CMK (cell line): ENCODE measurements around the gene PAK1.
"Not testable (repeated sequence)": the region's sequence is repeated elsewhere in the genome, so short reads cannot be mapped to it uniquely, and the experiment has no call there.

Experiments
- DNase-seq: peaks from one replicate; pipeline ENCODE4 v3.0.0-alpha.2; 2010; ENCODE audit warnings: low read depth

PAK1 gene

DNA sequence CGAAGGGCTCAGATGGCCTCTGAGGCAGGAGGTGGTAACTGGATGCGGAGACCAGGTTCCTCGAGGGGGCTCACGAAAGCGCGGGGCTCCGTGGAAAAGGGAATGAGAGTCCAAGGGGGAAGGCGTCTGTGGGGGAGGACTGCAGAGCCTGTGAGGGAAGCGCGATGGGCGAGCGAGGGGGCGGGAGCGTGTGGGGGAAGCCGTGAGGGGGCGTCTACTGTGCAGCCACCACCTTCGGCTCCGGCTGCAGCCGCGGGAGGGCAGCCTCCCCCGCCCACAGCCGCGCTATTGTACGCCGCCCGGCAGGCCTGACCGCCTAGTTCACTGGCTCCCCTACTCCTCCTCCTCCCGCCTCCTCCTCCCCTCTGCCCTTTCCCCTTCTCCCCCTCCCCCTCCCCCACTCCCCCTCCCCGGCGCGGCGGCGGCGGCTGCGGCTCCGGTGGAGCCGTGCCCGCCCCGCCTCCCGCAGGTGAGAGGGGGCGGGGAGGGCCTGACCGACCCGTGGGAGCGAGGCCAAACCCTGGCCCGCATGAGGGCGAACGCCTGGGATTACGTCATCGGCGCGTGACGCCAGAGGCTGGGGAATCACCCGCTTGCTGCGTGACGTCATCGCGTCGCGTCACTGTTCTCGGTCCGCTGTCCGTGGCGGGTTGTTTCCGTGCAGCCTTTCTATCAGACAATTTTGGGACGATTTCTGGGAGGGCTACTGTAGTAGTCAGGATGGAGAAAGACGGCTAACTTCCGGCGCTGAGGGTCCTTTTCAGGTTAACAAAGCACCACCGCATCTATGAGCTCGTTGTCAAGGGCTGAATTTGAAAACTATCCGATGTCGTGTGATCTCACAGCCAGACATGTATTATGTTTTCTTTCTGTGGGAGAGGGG lies at the start of gene PAK1:
Gene PAK1, minus strand, starts transcription at position 294 of the 883 bp plus-strand sequence. CDS start 81,574 bp downstream, outside the sequence.
- DNase-seq = peak; percentile 76

DNA sequence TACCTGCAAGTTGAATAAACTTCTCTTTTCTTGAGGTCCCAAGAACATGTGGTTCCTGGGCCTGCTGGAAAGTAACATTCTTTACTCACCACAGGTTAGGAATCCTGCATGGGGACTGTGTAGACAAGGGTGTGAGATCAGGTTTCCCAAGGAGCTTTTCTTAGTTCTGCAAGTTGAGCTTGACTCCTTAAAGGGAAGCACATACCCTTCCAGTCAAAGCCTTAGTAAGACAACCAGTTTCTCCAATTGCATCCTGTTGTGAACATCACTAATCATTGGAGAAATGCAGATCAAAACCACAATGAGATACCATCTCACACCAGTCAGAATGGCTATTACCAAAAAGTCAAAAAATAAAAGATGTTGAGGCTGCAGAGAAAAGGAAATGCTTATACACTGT lies 48.3 kb upstream of the PAK1 start:
- DNase-seq = no peak

DNA sequence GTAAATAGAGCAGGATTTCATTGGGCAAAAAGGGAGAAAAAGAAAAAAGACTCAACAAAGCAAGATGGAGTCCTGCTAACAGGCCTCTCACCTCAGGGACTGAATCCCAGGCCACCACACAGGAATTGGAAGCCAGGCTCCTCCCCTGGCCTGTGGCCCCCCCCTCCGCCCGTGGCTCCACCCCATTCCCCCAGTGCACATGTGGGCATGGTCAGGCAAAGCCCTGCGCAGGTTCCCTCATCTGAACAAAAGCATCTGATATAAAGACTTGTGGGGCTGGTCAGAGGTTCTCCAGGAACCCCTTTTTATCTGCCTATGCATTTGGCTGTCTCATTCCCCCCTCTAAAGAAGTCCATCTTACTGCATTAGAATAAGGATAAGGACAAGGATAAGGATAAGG lies 46.0 kb upstream of the PAK1 start:
- DNase-seq = no peak

DNA sequence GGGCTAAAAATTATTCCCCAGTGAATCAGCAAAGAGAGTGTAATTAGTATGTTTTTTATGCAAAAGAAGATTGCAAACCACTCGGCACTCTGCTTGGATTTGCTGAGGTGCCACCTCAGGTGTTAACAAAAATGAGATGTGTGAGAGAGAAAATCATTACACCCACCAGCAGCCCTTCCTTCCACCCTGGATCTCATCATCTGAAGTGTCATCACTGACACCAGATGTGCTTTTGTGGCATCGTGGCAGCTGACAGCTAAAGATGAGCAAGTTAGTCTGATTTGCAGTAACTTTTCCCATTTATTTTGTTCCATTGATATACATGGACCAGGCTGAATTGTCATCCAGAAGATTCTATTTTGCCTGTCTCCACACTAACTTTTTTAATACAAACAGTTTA lies 44.6 kb upstream of the PAK1 start:
- no peak for DNase-seq

DNA sequence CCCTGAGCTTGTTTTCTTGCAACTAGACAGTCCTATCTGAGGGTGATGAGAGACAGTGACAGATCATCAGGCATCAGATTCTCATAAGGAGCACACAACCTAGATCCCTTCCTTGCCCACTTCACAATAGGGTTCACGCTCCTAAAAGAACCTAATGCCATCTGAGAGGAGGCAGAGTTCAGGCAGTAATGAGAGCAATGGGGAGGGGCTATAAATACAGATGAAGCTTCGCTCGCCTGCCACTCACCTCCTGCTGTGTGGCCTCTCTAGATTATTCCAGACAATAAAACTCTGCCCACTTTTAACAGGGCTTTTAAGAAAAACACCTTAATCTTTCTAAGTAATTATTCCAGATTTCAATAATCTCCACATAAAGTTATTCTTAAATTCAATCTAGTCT lies 43.9 kb upstream of the PAK1 start:
- DNase-seq = no peak

DNA sequence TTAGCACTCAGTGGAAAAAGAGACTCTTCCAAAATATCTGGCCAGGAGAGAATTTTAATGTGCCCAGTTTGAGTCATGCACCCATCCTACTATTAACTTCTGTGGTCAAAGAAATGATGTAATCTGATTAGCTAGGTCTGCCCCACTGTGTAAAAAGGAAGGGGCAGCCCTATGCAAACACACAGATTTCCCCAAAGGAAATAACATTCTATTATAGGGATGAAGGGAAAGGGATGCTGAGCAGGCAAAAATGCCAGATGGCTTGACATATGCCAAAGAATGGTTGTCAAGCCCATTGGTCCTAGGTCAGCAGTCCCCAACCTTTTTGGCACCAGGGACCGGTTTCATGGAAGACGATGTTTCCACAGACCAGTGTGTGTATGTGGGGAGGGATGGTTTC lies 43.3 kb upstream of the PAK1 start:
- no peak for DNase-seq

DNA sequence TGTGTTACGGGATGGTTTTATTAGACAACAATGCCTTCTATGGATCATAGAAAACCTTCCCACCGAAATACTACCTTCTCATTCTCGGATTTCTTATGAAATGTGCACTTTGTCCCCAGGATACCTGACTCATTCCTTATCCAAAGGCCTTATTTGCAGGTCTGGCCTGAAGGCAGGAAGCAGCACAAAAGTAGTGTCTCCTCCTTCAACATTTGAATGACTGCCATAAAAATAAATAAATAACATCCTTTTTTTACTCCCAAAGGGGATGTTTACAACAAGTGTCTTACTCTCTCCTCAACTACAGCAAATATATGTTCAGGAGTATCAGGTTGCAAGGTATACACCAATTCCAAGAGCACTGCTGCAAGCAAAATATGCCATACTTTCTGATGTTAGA lies 41.6 kb upstream of the PAK1 start:
- no peak for DNase-seq

DNA sequence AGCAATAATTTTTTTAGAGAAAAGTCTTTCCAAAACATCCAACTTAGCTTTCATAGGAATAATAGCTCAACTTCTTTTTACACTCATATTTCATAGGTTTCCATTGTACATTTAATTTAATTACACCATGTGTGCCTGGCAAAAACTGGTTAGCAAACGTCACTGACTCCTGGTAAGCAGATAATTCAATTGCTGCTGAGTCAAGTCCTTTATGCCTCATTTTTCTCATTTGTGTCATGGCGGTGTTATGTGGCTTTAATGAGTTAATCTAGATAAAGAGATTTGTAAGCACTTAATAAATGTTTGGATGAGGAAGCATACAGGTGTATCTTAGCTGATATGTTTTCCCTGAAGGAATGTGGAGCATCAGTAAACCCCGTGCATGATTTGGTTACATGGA lies 41.2 kb upstream of the PAK1 start:
- no peak for DNase-seq

DNA sequence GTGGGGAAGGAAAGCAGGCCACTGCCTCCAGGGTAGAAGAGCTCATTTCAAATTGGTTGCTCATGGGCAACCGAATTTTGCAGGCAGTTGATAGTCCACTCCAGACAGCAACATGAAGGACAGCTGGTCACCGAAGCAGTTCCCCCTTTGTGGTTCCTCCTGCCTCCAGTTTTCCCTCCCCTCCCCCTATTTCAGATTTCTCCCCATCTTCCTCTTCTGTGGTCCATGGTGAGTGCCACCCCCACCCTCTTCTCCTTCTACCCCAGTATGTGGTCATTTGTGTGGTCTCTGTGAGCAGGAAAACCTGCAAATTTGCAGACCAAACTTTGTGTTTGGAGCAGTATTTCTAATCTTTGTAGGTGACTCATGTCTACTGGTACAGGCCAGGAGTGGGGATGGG lies 38.2 kb upstream of the PAK1 start:
- DNase-seq = peak; percentile 37

DNA sequence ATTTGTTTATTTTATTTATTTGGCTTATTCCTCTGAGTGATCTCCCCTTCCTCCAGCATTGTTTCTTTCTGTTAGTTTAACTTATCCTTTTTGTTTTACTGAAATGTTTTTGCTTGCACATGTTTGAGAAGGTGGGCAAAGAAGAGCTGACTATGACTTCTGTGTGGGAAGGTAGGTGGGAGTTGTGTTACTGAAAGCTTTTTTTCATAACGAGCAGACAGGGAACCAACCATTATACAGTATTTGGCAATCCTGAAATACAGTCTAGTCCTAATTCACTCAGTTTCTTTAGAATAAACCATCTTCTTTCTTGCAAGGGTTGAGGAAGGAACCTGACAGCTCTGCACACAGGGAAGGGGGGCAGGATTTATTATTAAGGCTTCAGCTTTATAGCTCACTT lies 37.0 kb upstream of the PAK1 start:
- no peak for DNase-seq

DNA sequence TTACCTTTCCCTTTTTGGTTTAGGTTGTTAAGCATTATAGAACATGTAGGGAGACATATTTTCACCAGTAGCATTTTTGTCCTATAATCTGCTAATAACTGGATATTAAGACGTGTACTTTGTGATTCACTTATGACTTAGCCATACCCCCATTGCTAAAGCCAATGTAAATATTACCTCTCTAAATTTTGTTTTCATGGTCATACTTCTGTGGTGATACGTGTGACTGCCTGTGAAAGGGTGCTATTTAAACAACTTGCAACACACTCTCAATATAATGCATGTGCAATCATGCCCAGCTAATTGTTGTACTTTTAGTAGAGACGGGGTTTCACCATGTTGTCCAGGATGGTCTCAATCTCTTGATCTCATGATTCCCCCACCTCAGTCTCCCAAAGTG lies 36.2 kb upstream of the PAK1 start:
- no peak for DNase-seq

DNA sequence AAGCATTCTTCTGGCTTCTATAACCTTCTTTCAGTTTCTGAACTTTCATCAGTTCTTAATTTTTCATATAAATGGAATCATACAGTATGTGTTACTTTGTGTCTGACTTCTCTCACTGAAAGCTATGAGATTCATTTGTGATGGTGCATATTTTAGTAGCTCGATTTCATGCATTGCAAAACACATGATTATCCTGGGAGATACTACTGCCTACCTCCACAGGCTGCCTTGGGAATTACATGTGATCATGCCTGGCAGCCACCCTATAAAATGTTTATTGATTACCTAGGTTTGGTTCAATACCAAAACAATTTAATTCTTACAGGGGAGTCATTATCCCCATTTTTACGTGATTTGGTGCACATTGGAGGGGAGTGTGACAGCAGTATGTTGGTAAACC lies 34.1 kb upstream of the PAK1 start:
- no peak for DNase-seq

DNA sequence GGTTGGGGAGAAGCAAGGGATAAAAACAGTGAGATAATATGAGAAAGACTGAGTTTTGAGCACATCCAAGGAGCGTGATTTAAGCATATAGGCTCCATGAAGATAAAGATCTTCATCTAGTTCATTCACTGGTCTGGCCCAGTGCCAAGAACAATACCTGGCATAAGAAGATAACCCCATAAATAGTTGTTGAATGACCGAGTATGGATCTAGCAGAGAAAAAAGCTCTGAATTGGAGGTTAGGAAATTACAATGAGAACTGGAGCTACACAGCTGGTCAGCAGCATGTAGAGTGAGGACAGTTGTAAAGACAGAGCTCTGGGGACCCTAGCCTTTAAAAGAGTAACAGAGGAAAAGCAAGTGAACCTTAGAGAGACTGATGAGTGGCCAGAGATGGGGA lies 33.0 kb upstream of the PAK1 start:
- DNase-seq = no peak

DNA sequence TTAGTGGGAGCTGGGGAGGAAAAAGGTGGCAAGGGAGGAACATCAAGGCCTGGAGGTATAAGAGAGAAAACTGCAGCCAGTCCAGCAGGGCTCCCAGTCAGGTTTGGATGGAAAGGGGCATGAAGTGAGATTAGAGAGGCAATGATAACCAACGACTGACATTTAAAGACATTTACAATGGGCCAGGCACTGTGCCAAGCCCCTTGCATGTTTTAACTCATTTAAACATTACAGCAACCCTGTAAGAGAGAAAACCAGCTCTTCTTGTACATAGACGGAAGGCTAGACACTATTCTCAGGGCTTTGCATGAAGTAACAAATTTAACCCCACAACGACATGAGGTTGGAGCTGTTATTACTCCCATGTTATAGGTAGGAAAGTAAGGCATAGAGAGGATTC lies 32.1 kb upstream of the PAK1 start:
- no peak for DNase-seq

DNA sequence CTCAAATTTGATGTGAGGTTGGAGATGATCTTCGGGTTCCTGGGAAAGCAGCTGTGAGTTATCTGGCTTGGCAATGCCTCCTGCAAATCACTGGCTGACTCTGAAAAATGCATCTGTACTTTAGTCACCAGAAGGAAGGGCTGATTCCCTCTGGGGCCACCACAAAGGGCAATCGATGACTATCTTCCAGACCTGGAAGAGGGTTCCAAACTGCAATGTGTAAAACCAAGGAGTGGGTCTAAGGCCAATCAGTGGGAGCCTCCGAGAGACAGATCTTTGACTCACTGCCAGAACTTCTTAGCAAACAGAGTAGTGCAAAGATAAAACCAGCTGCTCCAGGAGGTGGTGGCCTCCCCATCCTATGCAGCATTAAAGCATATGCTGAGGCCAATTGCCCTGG lies 29.1 kb upstream of the PAK1 start:
- peak; percentile 40 for DNase-seq

DNA sequence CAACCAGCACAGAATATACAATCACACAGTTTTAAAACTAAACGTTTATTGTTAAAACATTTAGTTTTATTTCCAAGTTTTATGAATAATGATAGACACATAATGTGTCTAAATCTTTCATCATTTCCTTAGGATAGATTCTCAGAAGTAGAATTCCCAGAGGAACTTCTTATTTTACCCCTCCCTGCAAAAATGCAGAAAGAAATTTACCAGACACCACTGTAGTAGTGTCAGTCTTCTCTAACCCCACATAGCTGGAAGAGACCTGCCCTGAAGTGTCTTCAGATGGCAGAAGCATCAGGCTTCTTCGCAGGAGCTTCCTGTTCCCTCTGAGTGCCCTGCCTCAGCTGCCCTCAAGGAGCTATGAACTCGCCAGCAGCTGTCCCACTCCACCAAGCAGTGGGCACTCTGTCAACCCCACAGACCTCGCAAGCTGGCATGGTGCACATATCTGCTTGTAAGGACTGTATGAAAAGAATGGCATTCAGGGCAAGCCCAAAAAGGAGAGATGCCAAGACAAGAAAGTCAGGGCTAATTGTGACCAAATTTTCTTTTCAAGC lies 28.5 kb upstream of the PAK1 start:
- DNase-seq = no peak

DNA sequence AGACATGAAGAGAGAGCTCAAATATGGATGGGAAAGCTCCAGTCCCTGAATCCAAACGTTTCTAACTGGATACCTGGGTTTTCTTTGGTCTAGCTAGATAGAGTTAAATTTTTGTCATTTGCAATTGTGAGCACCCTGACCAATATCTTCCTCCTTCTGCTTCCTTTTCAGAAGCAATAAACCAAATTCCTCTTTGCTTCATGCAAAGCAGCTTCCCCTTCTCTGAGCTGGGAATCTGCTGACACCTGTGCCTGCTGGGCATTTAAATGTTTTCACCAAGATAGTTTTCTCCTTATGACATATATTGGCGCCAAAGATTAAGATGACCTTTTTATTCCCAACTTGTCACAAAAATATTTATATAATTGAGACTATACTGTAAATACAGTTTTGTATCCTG lies 27.9 kb upstream of the PAK1 start:
- DNase-seq = no peak

DNA sequence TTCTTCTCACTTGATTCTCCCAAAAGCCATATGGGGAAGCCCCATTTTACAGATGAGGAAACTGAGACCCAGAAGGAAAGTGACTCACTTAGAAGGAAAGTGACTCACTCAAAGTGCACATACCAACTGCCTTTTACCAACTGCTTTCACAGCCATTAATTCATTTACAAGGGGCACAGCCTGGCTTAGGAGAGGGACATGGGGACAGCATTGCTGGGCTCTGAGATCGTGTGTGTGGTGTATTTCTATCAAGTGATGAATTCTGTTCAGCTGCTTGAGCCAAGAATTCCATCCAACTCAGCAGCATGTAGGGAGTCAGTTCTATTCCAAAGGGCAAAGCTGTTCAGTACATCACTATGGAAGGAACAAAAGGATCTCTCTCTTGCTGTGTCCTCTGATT lies 23.5 kb upstream of the PAK1 start:
- no peak for DNase-seq

DNA sequence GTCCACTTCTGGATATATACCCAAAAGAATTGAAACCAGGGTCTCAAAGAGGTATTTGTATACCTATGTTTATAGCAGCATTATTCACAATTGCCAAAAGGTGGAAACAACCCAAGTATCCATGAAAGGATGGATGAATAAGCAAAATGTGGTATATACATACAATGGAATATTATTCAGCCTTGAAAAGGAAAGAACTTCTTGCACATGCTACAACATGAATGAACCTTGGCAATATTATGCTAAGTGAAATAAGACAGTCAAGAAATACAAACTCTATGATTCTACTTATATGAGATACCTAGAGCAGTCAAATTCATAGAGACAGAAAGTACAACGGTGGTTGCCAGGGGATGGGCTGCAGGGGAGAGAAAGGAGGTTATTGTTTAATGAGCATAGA lies 21.6 kb upstream of the PAK1 start:
- no peak for DNase-seq

DNA sequence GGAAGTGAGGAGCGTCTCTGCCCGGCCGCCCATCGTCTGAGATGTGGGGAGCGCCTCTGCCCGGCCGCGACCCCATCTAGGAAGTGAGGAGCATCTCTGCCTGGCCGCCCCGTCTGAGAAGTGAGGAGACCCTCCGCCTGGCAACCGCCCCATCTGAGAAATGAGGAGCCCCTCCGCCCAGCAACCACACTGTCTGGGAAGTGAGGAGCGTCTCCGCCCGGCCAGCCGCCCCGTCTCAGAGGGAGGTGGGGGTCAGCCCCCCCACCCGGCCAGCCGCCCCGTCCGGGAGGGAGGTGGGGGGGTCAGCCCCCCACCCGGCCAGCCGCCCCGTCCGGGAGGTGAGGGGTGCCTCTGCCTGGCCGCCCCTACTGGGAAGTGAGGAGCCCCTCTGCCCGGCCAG lies 16.1 kb upstream of the PAK1 start:
- DNase-seq = not testable (repeated sequence)

DNA sequence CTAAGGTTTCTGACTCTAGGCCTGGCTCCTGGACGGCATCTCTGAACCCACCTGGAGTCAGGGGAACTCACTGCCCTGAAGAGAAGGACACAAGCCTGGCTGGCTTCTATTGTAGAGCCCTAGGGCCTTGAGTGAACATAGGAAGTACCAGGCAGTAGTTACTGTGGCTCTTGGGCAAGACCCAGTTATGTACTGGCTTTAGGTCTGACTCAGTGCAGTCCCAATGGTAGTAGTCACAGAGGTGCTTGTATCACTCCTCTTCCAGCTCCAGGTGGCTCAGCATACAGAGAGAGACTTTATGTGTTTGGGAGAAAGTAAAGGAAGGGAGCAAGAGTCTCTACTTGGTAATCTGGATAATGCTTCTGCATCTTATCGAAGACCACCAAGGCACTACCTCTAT lies 13.9 kb upstream of the PAK1 start:
- DNase-seq = no peak

DNA sequence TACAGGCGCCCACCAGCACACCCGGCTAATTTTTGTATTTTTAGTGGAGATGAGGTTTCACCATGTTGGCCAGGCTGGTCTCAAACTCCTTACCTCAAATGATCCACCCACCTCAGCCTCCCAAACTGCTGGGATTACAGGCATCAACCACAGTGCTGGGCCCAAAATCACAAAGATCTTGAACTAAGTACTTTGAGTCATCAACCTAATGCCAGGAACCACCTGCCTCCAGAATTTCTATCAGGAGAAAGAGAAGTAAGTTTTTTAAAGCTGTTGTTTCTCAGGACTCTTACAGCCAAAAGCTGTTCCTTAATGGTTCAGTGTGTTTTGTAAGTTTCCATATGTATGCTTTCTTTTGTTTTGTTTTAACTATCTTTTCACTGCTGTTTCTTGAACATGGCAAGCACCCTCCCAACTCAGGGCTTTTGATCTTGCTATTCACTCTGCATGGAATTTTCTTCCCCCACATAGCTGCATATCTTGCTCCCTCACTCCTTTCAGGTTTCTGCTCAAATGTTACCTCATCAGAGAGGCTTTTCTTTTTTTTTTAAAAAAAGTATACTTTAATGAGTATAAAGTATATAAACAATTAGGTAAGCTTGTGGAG lies 6.0 kb upstream of the PAK1 start:
- DNase-seq = no peak

DNA sequence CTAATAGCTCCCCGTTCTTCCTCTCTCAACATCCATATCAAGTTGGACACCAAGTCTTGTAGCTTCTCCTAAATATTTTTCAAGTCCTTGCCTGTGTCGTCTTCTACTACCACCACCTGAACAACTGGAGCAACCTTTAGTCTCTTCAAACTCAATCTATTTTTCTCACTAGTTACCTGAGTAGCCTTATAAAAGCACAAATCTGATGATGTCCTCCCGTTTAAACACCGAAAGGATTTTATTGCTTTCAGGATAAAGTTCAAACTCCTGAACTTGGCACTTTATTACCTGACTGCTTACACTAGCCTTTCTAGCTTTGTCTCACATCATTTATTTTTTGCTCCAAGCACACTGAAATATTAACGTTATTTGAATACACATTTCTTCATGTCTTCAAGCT lies 1.3 kb upstream of the PAK1 start:
- no peak for DNase-seq

DNA sequence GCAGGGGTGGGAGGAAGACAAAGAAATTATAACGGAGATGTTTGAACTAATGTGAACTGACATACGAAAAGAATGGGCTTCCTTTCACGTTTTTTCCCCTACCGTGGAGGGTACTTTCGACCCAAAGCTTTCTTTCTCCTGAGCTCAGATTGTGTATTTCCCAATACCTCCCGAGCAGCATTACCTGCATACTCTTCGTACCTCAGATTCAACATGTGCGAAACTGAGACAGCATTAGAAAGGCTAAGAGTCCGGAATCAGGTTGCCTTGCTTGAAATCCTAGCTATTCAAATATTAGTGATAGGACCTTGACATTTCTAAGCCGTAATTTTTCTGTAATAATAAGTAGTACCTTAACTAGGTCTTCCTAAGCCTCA lies 778 bp upstream of the PAK1 start:
- no peak for DNase-seq
